Measurements from ENCODE around the gene DNAL1. TPM values are rescaled to one million over a fixed set of nuclear protein-coding genes. Genes with fewer than 3 reads are reported as not detected.

Gene DNAL1
- total RNA-seq, 1 experiment from 2014 or later: 14.6 TPM

- H3K27ac ChIP-seq (ENCODE audit: low read depth, low read length): no peak overlapping the region
- intact Hi-C loops (cut with micrococcal nuclease): loop anchor here (5.0 kb wide), 3 partner anchors 143 to 228 kb away; partner anchors contain the start of genes COQ6 and FAM161B
Observed at GRCh38 chr14:73724696-73725095, 79.9 kb downstream of the DNAL1 start.

More at GRCh38 chr14:73724696-73725095, 79.9 kb downstream of the DNAL1 start:
- H3K4me3 ChIP-seq (replicated peaks in 1 of 2; ENCODE audit: low read depth in 1 of 2, low read length in 2 of 2): no peak overlapping the region
- no peak overlapping the region for H2AFZ ChIP-seq (ENCODE audit: low read depth, low read length, poor library complexity, severe bottlenecking)
- no peak overlapping the region for H3K9ac ChIP-seq (ENCODE audit: low read length)
- no peak for TF ChIP-seq CEBPB (IDR thresholded peaks at IDR 0.05; ENCODE audit: low read depth)
- no peak for TF ChIP-seq YY1 (IDR thresholded peaks at IDR 0.05; ENCODE audit: extremely low read depth, insufficient replicate concordance, low read depth, low read length)
- no peak for TF ChIP-seq EZH2 (IDR thresholded peaks at IDR 0.05)
- no peak for TF ChIP-seq RAD21 (IDR thresholded peaks at IDR 0.05; ENCODE audit: low read depth)
- TF ChIP-seq SIN3A (IDR thresholded peaks at IDR 0.05; ENCODE audit: low read depth): no peak
- TF ChIP-seq JUND (IDR thresholded peaks at IDR 0.05): no peak
- TF ChIP-seq EGR1 (IDR thresholded peaks at IDR 0.05; ENCODE audit: low read depth): no peak
- TF ChIP-seq ZFX (IDR thresholded peaks at IDR 0.05): no peak
- TF ChIP-seq TCF7L2 (IDR thresholded peaks at IDR 0.05; ENCODE audit: borderline replicate concordance, extremely low read depth, insufficient read depth, insufficient read length): no peak
- TF ChIP-seq CTCF (IDR thresholded peaks at IDR 0.05 in 2 of 3, conservative IDR thresholded peaks at IDR 0.05 in 1 of 3; ENCODE audit: borderline replicate concordance in 1 of 3, insufficient read depth in 1 of 3, low read depth in 2 of 3, low read length in 2 of 3): no peak
- TF ChIP-seq POLR2A (IDR thresholded peaks at IDR 0.05; ENCODE audit: borderline replicate concordance, extremely low read depth, insufficient read depth, insufficient read length): no peak
- TF ChIP-seq MAX (IDR thresholded peaks at IDR 0.05): no peak
- no peak for TF ChIP-seq SP1 (IDR thresholded peaks at IDR 0.05; ENCODE audit: low read depth)
- no peak for TF ChIP-seq FOSL1 (IDR thresholded peaks at IDR 0.05; ENCODE audit: low read depth)
- TF ChIP-seq REST (IDR thresholded peaks at IDR 0.05; ENCODE audit: low read depth): no peak
- TF ChIP-seq ATF3 (IDR thresholded peaks at IDR 0.05): no peak
- no peak for TF ChIP-seq ZNF274 (IDR thresholded peaks at IDR 0.05; ENCODE audit: low read depth, low read length)
- no peak for TF ChIP-seq CBX3 (IDR thresholded peaks at IDR 0.05; ENCODE audit: low read depth)
- TF ChIP-seq POLR2AphosphoS5 (IDR thresholded peaks at IDR 0.05; ENCODE audit: low read depth, low read length): no peak
- no peak for TF ChIP-seq ELF1 (IDR thresholded peaks at IDR 0.05; ENCODE audit: borderline replicate concordance, low read depth)
- H3K36me3 ChIP-seq (ENCODE audit: control insufficient read depth in 1 of 2, insufficient read depth in 2 of 2, low read length in 2 of 2): peaks cover 34 to 54% of the 10 kb centered on the region in 2 experiments; a peak in 3 of 4 replicates
- no peaks in the 10 kb centered on the region; the same call in 1 of the 2 replicates for H3K79me2 ChIP-seq (ENCODE audit: insufficient read depth, low read length)
- CTCF ChIA-PET: interaction anchor here (1.4 kb wide), 1 partner anchor 35 kb away, joined by 4 read pairs; a partner anchor contains a TSS
- no peak overlapping the region for H3K4me2 ChIP-seq (ENCODE audit: low read length)
- peaks cover 3 to 21% of the 10 kb centered on the region in 2 experiments; a peak in 3 of 4 replicates for H3K4me1 ChIP-seq (ENCODE audit: control insufficient read depth in 1 of 2, insufficient read depth in 2 of 2, low read length in 2 of 2)
- RAD21 ChIA-PET (ENCODE audit: low non-redundant PET in 1 of 2, low total read pairs in 2 of 2, uncharacterized antibody in 2 of 2, unreplicated experiment in 2 of 2): no interaction called here
- H3K9me2 ChIP-seq (ENCODE audit: insufficient read depth): no peaks in the 10 kb centered on the region
- no peak for DNase-seq (ENCODE audit: low read depth, low spot score)
- no peak for ATAC-seq
- no peaks in the 10 kb centered on the region for H3K27me3 ChIP-seq (ENCODE audit: insufficient read depth, low read length)
- POLR2A ChIA-PET: no interaction called here
- H4K20me1 ChIP-seq (ENCODE audit: insufficient read depth): no peaks in the 10 kb centered on the region; the same call in 1 of the 2 replicates
- no TSS peak for BruUV-seq (replicated peaks)
- H3K9me3 ChIP-seq (ENCODE audit: control insufficient read depth in 1 of 2, insufficient read depth in 1 of 2, low read depth in 1 of 2, low read length in 2 of 2): no peaks in the 10 kb centered on the region
